HG03066 (cell line): ENCODE results near the gene UBXN7.
"Not testable (repeated sequence)": the region's sequence is repeated elsewhere in the genome, so short reads cannot be mapped to it uniquely, and the experiment has no call there.

ENCODE experiments used
- ATAC-seq: cut with Tn5 transposase; IDR thresholded peaks from one replicate; pipeline ENCODE4 v1.9.1; 2021; ENCODE audit warnings: low read depth; ENCODE audit not compliant: unreplicated experiment

The UBXN7 gene

GRCh38 chr3:196432137-196432879 lies at the start of gene UBXN7:
Gene UBXN7 (minus strand): TSS chr3:196432427. CDS start chr3:196432399, 28 bp downstream.
- peak; percentile 77 for ATAC-seq

- no peak for ATAC-seq
Observed at GRCh38 chr3:196477678-196478077, 45.5 kb upstream of the UBXN7 start.

GRCh38 chr3:196472286-196472685 lies 40.1 kb upstream of the UBXN7 start:
- ATAC-seq: no peak

GRCh38 chr3:196471551-196471950 lies 39.3 kb upstream of the UBXN7 start:
- no peak for ATAC-seq

GRCh38 chr3:196470182-196470581 lies 38.0 kb upstream of the UBXN7 start:
- not testable (repeated sequence) for ATAC-seq

GRCh38 chr3:196463804-196464203 lies 31.6 kb upstream of the UBXN7 start:
- ATAC-seq: no peak

GRCh38 chr3:196463478-196463756 lies 31.2 kb upstream of the UBXN7 start:
- ATAC-seq: no peak

- not testable (repeated sequence) for ATAC-seq
Observed at GRCh38 chr3:196462680-196463477, 30.7 kb upstream of the UBXN7 start.

- no peak for ATAC-seq
Observed at GRCh38 chr3:196458063-196458462, 25.8 kb upstream of the UBXN7 start.

- ATAC-seq: not testable (repeated sequence)
Observed at GRCh38 chr3:196457470-196457869, 25.2 kb upstream of the UBXN7 start.

GRCh38 chr3:196454935-196455334 lies 22.7 kb upstream of the UBXN7 start:
- ATAC-seq: no peak

GRCh38 chr3:196445391-196445790 lies 13.2 kb upstream of the UBXN7 start:
- not testable (repeated sequence) for ATAC-seq

- ATAC-seq: no peak
Observed at GRCh38 chr3:196444500-196444894, 12.3 kb upstream of the UBXN7 start.

- peak; percentile 50 for ATAC-seq
Observed at GRCh38 chr3:196440696-196441095, 8.5 kb upstream of the UBXN7 start.

- peak; percentile 39 for ATAC-seq
Observed at GRCh38 chr3:196440041-196440537, 7.9 kb upstream of the UBXN7 start.

GRCh38 chr3:196431181-196432136 lies 768 bp downstream of the UBXN7 start:
- peak; percentile 31 for ATAC-seq

- ATAC-seq: no peak
Observed at GRCh38 chr3:196428041-196428440, 4.2 kb downstream of the UBXN7 start.

- not testable (repeated sequence) for ATAC-seq
Observed at GRCh38 chr3:196424421-196424820, 7.8 kb downstream of the UBXN7 start.

GRCh38 chr3:196423044-196423781 lies 9.0 kb downstream of the UBXN7 start:
- ATAC-seq: no peak

- not testable (repeated sequence) for ATAC-seq
Observed at GRCh38 chr3:196421668-196422067, 10.6 kb downstream of the UBXN7 start.
